Trophoblast cell (in vitro differentiated cells and primary cell): Measurements from ENCODE around the gene BTBD9.

Experiments used
- DNase-seq, 2 donors: peaks; one replicate each; pipeline ENCODE4 v3.0.0-alpha.2; 2016
- H2AFZ ChIP-seq: 2 replicates; pipeline ENCODE4 v1.6.1; 2013; ENCODE audit warnings: low read length, moderate library complexity, mild to moderate bottlenecking; ENCODE audit not compliant: insufficient read depth, poor library complexity
- H2AK5ac ChIP-seq: 2 replicates; pipeline ENCODE4 v1.6.1; 2013; ENCODE audit warnings: mild to moderate bottlenecking, low read length
- H2BK120ac ChIP-seq: 2 replicates; pipeline ENCODE4 v1.6.1; 2013; ENCODE audit warnings: low read length, mild to moderate bottlenecking, moderate library complexity; ENCODE audit not compliant: insufficient read depth, poor library complexity
- H2BK12ac ChIP-seq: 2 replicates; pipeline ENCODE4 v1.6.1; 2013; ENCODE audit warnings: mild to moderate bottlenecking, low read length, moderate library complexity
- H2BK5ac ChIP-seq: 2 replicates; pipeline ENCODE4 v1.6.1; 2013; ENCODE audit warnings: low read length, low read depth, moderate library complexity, mild to moderate bottlenecking; ENCODE audit not compliant: poor library complexity
- H3K14ac ChIP-seq: 2 replicates; pipeline ENCODE4 v1.6.1; 2013; ENCODE audit warnings: mild to moderate bottlenecking, low read length
- H3K18ac ChIP-seq: 2 replicates; pipeline ENCODE4 v1.6.1; 2013; ENCODE audit warnings: mild to moderate bottlenecking, low read length
- H3K23ac ChIP-seq: 2 replicates; pipeline ENCODE4 v1.6.1; 2013; ENCODE audit warnings: low read length
- H3K27ac ChIP-seq: 2 replicates; pipeline ENCODE4 v1.5.1; 2013; ENCODE audit warnings: low read depth, mild to moderate bottlenecking, inconsistent platforms, low read length, moderate library complexity
- H3K27me3 ChIP-seq: 2 replicates; pipeline ENCODE4 v1.6.1; 2013; ENCODE audit warnings: inconsistent platforms, mild to moderate bottlenecking, low read length, moderate library complexity; ENCODE audit not compliant: insufficient read depth
- H3K36me3 ChIP-seq, 2 experiments: 1 replicate in 1 of 2; 2 replicates in 1 of 2; pipeline ENCODE4 v1.6.1; 2013; ENCODE audit warnings: low read length in 2 of 2, mild to moderate bottlenecking in 2 of 2, moderate library complexity in 1 of 2; ENCODE audit not compliant: insufficient read depth in 2 of 2, control insufficient read depth in 1 of 2
- H3K4ac ChIP-seq: 2 replicates; pipeline ENCODE4 v1.6.1; 2013; ENCODE audit warnings: low read depth, mild to moderate bottlenecking, low read length, moderate library complexity
- H3K4me1 ChIP-seq, 2 experiments: 1 replicate in 1 of 2; 2 replicates in 1 of 2; pipeline ENCODE4 v1.6.1; 2013; ENCODE audit warnings: low read length in 2 of 2, mild to moderate bottlenecking in 2 of 2, moderate library complexity in 1 of 2; ENCODE audit not compliant: insufficient read depth in 2 of 2, control insufficient read depth in 1 of 2
- H3K4me2 ChIP-seq: 2 replicates; pipeline ENCODE4 v1.6.1; 2013; ENCODE audit warnings: inconsistent platforms, mild to moderate bottlenecking, low read length, moderate library complexity
- H3K4me3 ChIP-seq: 2 replicates; pipeline ENCODE4 v1.5.1; 2013; ENCODE audit warnings: mild to moderate bottlenecking, low read depth, low read length, inconsistent platforms
- H3K79me1 ChIP-seq: one replicate; pipeline ENCODE4 v1.6.1; 2013; ENCODE audit warnings: low read length
- H3K79me2 ChIP-seq: 2 replicates; pipeline ENCODE4 v1.6.1; 2013; ENCODE audit warnings: low read length, mild to moderate bottlenecking; ENCODE audit not compliant: control insufficient read depth, insufficient read depth, poor library complexity
- H3K9ac ChIP-seq: 2 replicates; pipeline ENCODE4 v1.6.1; 2013; ENCODE audit warnings: mild to moderate bottlenecking, low read length
- H3K9me3 ChIP-seq: 2 replicates; pipeline ENCODE4 v1.6.1; 2013; ENCODE audit warnings: low read depth, mild to moderate bottlenecking, control low read depth, inconsistent platforms, low read length; ENCODE audit not compliant: insufficient read depth
- H4K12ac ChIP-seq: 2 replicates; pipeline ENCODE4 v1.6.1; 2013; ENCODE audit warnings: low read depth, mild to moderate bottlenecking, low read length, moderate library complexity
- H4K8ac ChIP-seq: 2 replicates; pipeline ENCODE4 v1.6.1; 2013; ENCODE audit warnings: low read depth, mild to moderate bottlenecking, low read length, moderate library complexity
- H4K91ac ChIP-seq: one replicate; pipeline ENCODE4 v1.6.1; 2013; ENCODE audit warnings: low read depth, mild to moderate bottlenecking, low read length, moderate library complexity
- WGBS: extraction: QIAGEN DNeasy Blood & Tissue Kit; methylation state at CpG from one replicate; pipeline ENCODE4 v1.1.7; 2013; ENCODE audit warnings: missing lambda C conversion rate; ENCODE audit not compliant: insufficient read length, insufficient coverage; ENCODE audit errors: extremely low coverage; 5-methylcytosine and 5-hydroxymethylcytosine counted together

Gene BTBD9

GRCh38 chr6:38518511-38519304 is 121.0 kb downstream of the BTBD9 start:
- no peak overlapping the region for H3K14ac ChIP-seq
- no peaks in the 10 kb centered on the region for H3K4me1 ChIP-seq
- H3K4ac ChIP-seq = no peak overlapping the region
- H3K4me3 ChIP-seq = no peak overlapping the region
- no peak overlapping the region for H4K8ac ChIP-seq
- H2AFZ ChIP-seq = no peak overlapping the region
- no peak overlapping the region for H2AK5ac ChIP-seq
- no peak for DNase-seq
- H3K36me3 ChIP-seq = no peaks in the 10 kb centered on the region
- H3K27me3 ChIP-seq = no peaks in the 10 kb centered on the region
- no peak overlapping the region for H2BK120ac ChIP-seq
- H3K79me2 ChIP-seq = no peaks in the 10 kb centered on the region
- no peak overlapping the region for H4K91ac ChIP-seq
- no peak overlapping the region for H3K9ac ChIP-seq
- no peak overlapping the region for H3K4me2 ChIP-seq
- no peak overlapping the region for H2BK12ac ChIP-seq
- no peak overlapping the region for H4K12ac ChIP-seq
- no peak overlapping the region for H2BK5ac ChIP-seq
- H3K79me1 ChIP-seq = no peaks in the 10 kb centered on the region
- no peak overlapping the region for H3K27ac ChIP-seq
- no peak overlapping the region for H3K23ac ChIP-seq
- H3K9me3 ChIP-seq = no peaks in the 10 kb centered on the region
- H3K18ac ChIP-seq = no peak overlapping the region

GRCh38 chr6:38517005-38517404 is 122.7 kb downstream of the BTBD9 start:
- Histone ChIP-seq H3K27me3 (no peaks in the 10 kb centered on the region), H3K4ac (no peak overlapping the region), H2BK120ac (no peak overlapping the region), H3K18ac (no peak overlapping the region), H4K91ac (no peak overlapping the region), H4K8ac (no peak overlapping the region), H3K23ac (no peak overlapping the region), H3K9me3 (no peaks in the 10 kb centered on the region), H4K12ac (no peak overlapping the region), H3K4me3 (no peak overlapping the region), H2BK12ac (no peak overlapping the region), H3K4me2 (no peak overlapping the region), H3K4me1 (no peaks in the 10 kb centered on the region), H3K79me1 (no peaks in the 10 kb centered on the region), H3K36me3 (no peaks in the 10 kb centered on the region), H3K79me2 (no peaks in the 10 kb centered on the region), H3K9ac (no peak overlapping the region), H3K14ac (no peak overlapping the region), H2AFZ (no peak overlapping the region), H2AK5ac (no peak overlapping the region), H3K27ac (no peak overlapping the region), H2BK5ac (no peak overlapping the region)
- no peak for DNase-seq

- no peak overlapping the region for H2AFZ ChIP-seq
- peaks cover 2 to 3% of the 10 kb centered on the region in 2 experiments for H3K4me1 ChIP-seq
- no peak overlapping the region for H3K23ac ChIP-seq
- no peak overlapping the region for H2BK5ac ChIP-seq
- H3K79me1 ChIP-seq = no peaks in the 10 kb centered on the region
- no peaks in the 10 kb centered on the region for H3K9me3 ChIP-seq
- no peak overlapping the region for H4K8ac ChIP-seq
- H3K27me3 ChIP-seq = no peaks in the 10 kb centered on the region
- no peak overlapping the region for H3K4me2 ChIP-seq
- no peak overlapping the region for H2BK120ac ChIP-seq
- H3K36me3 ChIP-seq = no peaks in the 10 kb centered on the region
- DNase-seq = no peak
- no peak overlapping the region for H4K12ac ChIP-seq
- H3K4ac ChIP-seq = no peak overlapping the region
- H2BK12ac ChIP-seq = no peak overlapping the region
- no peak overlapping the region for H2AK5ac ChIP-seq
- H3K14ac ChIP-seq = no peak overlapping the region
- H3K4me3 ChIP-seq = no peak overlapping the region
- no peak overlapping the region for H3K27ac ChIP-seq
- no peaks in the 10 kb centered on the region for H3K79me2 ChIP-seq
- H3K9ac ChIP-seq = no peak overlapping the region
- H3K18ac ChIP-seq = no peak overlapping the region
- no peak overlapping the region for H4K91ac ChIP-seq
Measured at GRCh38 chr6:38514399-38514798, 125.3 kb downstream of the BTBD9 start.

- no peak for DNase-seq
- no peaks in the 10 kb centered on the region for H3K36me3 ChIP-seq
- H3K4me2 ChIP-seq = no peak overlapping the region
- H3K4me1 ChIP-seq = peaks cover 5 to 7% of the 10 kb centered on the region in 2 experiments
- H2BK12ac ChIP-seq = no peak overlapping the region
- no peak overlapping the region for H3K14ac ChIP-seq
- H3K27ac ChIP-seq = no peak overlapping the region
- H3K18ac ChIP-seq = no peak overlapping the region
- no peak overlapping the region for H2BK120ac ChIP-seq
- no peaks in the 10 kb centered on the region for H3K27me3 ChIP-seq
- no peak overlapping the region for H3K4ac ChIP-seq
- H3K9ac ChIP-seq = no peak overlapping the region
- peaks cover 3% of the 10 kb centered on the region for H3K79me1 ChIP-seq
- WGBS = no CpG with 5 or more reads among the region's 5 CpGs
- H3K9me3 ChIP-seq = no peaks in the 10 kb centered on the region
- no peak overlapping the region for H4K91ac ChIP-seq
- no peak overlapping the region for H2AFZ ChIP-seq
- H4K8ac ChIP-seq = no peak overlapping the region
- H2AK5ac ChIP-seq = no peak overlapping the region
- no peak overlapping the region for H2BK5ac ChIP-seq
- H3K4me3 ChIP-seq = no peak overlapping the region
- H3K23ac ChIP-seq = no peak overlapping the region
- H4K12ac ChIP-seq = no peak overlapping the region
- H3K79me2 ChIP-seq = no peaks in the 10 kb centered on the region
Measured at GRCh38 chr6:38512211-38512610, 127.5 kb downstream of the BTBD9 start.
